SU-DHL-6 (cell line): ENCODE data around the gene ARFGAP1.

ENCODE experiments used
- CTCF ChIP-seq: fragments of 200-600 bp; sonication (generic); IDR thresholded peaks from one replicate; pipeline ENCODE4 v1.5.1; 2017; ENCODE audit warnings: antibody characterized with exemption, mild to moderate bottlenecking, low read length, moderate library complexity; ENCODE audit not compliant: insufficient read depth, poor library complexity, severe bottlenecking
- EZH2phosphoT487 ChIP-seq: fragments of 200-600 bp; sonication (generic), shearing (Covaris generic); conservative IDR thresholded peaks from 2 replicates; pipeline ENCODE4 v1.6.1; 2018; ENCODE audit warnings: mild to moderate bottlenecking, antibody characterized with exemption, low read length, moderate library complexity, mixed read lengths

GRCh38 chr20:63291811-63292210, 19.2 kb downstream of the ARFGAP1 start:
- TF ChIP-seq CTCF, result no peak
- no peak for TF ChIP-seq EZH2phosphoT487
